ENCODE results near the gene GALNT15.

Gene GALNT15

DNA sequence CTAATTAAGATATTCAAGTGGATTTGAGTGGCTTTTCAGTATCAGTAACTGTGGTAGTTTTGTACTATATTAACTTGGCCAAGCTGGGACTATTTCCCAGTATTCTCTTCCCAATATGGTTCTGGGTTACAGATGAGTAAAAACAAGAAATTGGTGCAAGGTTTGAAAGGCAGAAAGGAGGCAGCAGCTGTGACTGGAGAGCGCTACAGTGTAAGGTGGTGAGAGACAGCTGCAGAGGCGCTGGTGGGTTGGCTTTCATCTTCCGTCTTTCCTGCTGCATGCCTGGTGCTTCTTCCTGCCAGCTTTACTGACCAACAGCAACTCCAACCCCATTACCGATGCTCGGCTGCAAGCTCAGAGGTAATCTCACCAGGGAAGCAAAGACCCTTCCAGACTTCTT, 80.4 kb downstream of the GALNT15 start:
- TF ChIP-seq, protein P1, sequence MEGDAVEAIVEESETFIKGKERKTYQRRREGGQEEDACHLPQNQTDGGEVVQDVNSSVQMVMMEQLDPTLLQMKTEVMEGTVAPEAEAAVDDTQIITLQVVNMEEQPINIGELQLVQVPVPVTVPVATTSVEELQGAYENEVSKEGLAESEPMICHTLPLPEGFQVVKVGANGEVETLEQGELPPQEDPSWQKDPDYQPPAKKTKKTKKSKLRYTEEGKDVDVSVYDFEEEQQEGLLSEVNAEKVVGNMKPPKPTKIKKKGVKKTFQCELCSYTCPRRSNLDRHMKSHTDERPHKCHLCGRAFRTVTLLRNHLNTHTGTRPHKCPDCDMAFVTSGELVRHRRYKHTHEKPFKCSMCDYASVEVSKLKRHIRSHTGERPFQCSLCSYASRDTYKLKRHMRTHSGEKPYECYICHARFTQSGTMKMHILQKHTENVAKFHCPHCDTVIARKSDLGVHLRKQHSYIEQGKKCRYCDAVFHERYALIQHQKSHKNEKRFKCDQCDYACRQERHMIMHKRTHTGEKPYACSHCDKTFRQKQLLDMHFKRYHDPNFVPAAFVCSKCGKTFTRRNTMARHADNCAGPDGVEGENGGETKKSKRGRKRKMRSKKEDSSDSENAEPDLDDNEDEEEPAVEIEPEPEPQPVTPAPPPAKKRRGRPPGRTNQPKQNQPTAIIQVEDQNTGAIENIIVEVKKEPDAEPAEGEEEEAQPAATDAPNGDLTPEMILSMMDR (IDR thresholded peaks at IDR 0.05), result no peak
- no peak for DNase-seq (ENCODE audit: low spot score)

DNA sequence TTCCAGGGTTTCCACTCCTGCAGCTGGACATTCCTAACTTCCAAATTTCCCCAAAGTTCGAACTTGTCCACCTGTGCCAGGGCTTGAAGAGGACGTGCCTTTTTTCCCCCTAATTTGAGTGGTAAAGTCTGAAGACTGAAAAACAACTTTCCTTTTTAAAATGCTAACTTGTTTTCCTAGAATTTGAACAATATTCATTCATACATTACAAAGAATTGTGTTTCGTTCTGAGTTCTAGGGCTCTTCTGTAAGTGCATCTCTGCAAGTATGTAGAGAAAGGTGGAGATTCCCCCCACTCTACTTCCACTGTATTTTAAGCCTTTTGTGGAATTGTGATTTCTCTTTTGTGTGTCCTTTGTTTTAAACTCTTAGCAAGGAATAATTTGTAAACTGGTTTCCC, 80.8 kb downstream of the GALNT15 start:
- Histone ChIP-seq H3K27ac (no peak overlapping the region), H3K4me3 (no peak overlapping the region)
- TF ChIP-seq, protein P1 (IDR thresholded peaks at IDR 0.05), result no peak
- no peak for DNase-seq (ENCODE audit: low spot score)

More for the DNA sequence above, 80.4 kb downstream of the GALNT15 start:
- H3K27ac ChIP-seq, result no peak overlapping the region
- no peak overlapping the region for H3K4me3 ChIP-seq

DNA sequence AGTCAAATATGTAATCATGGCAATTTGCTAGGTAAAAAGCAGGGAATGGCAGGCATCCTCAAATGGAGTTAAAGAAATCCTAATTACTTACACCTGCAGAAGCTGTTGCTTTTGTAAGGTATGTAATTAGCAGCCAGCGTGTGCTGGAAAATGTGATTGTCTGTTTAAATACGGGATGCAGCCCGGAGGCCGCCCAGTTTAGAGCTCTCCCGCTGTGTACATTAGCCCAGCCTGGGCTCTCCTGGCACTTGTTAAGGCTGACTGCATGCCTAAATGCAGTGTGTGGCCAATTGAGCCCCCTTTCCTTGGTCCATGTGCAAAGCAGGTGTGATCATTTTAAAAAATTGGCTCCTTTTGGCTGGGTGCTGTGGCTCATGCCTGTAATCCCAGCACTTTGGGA, 81.2 kb downstream of the GALNT15 start:
- H3K27ac ChIP-seq, result no peak overlapping the region
- no peak for DNase-seq (ENCODE audit: low spot score)
- H3K4me3 ChIP-seq, result no peak overlapping the region
- TF ChIP-seq, protein P1 (IDR thresholded peaks at IDR 0.05), result no peak

- no peak for DNase-seq (ENCODE audit: low spot score)
- H3K27ac ChIP-seq, result no peak overlapping the region
- H3K4me3 ChIP-seq, result no peak overlapping the region
- TF ChIP-seq, protein P1 (IDR thresholded peaks at IDR 0.05), result no peak
These were observed 82.8 kb downstream of the GALNT15 start for GRCh38 chr3:16257309-16257708.

GRCh38 chr3:16258177-16258576, 83.7 kb downstream of the GALNT15 start:
- H3K4me3 ChIP-seq, result no peak overlapping the region
- DNase-seq (ENCODE audit: low spot score), result no peak
- no peak overlapping the region for H3K27ac ChIP-seq
- TF ChIP-seq, protein P1 (IDR thresholded peaks at IDR 0.05), result no peak

DNA sequence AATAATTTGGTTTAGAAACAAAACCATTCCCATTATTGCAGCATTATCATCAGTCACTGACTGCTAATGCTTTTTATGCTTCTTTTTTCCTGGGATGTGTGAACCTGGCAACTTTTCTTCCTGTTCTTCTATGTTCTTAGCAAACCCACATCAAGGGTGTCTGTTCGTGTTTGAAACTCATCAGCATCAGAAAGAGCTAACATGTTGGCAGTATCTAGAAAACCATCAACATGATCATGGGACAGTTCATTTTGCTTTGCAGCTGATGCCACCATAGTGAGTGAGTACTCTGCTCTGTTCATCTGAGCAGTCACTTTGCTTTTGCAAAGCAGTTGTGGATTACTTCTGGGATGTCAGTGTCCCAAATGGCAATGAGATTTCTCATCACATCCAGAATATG, 84.4 kb downstream of the GALNT15 start:
- H3K27ac ChIP-seq, result no peak overlapping the region

GRCh38 chr3:16260046-16260445, 85.6 kb downstream of the GALNT15 start:
- TF ChIP-seq, protein P1 (IDR thresholded peaks at IDR 0.05), result no peak
- no peak overlapping the region for H3K4me3 ChIP-seq
- no peak overlapping the region for H3K27ac ChIP-seq
- no peak for DNase-seq (ENCODE audit: low spot score)

More for the DNA sequence above, 84.4 kb downstream of the GALNT15 start:
- no peak overlapping the region for H3K4me3 ChIP-seq
- DNase-seq (ENCODE audit: low spot score), result no peak
- TF ChIP-seq, protein P1 (IDR thresholded peaks at IDR 0.05), result no peak

All from coronary artery (tissue), 2 donors.